Stimulated activated CD8-positive, alpha-beta memory T cell treated with anti-CD3 and anti-CD28 coated beads, Interleukin-12 subunit alpha, Interleukin-12 subunit beta, amount 100 ng/mL, for 24 hours (primary cell): ENCODE results near the gene GLCE.
"Not testable (repeated sequence)": the region's sequence is repeated elsewhere in the genome, so short reads cannot be mapped to it uniquely, and the experiment has no call there.

Source experiments
- DNase-seq: peaks from one replicate; pipeline ENCODE4 v3.0.0-alpha.2; 2020; ENCODE audit errors: extremely low read depth

The GLCE gene

GRCh38 chr15:69275074-69275670, 114.7 kb downstream of the GLCE start:
- no peak for DNase-seq

- no peak for DNase-seq
Measured at GRCh38 chr15:69275933-69276560, 115.6 kb downstream of the GLCE start.

- DNase-seq = no peak
Measured at GRCh38 chr15:69277316-69277715, 116.9 kb downstream of the GLCE start.

- no peak for DNase-seq
Measured at GRCh38 chr15:69279636-69280035, 119.2 kb downstream of the GLCE start.

- no peak for DNase-seq
Measured at GRCh38 chr15:69280783-69281182, 120.3 kb downstream of the GLCE start.

- no peak for DNase-seq
Measured at GRCh38 chr15:69282104-69282743, 121.8 kb downstream of the GLCE start.

- no peak for DNase-seq
Measured at GRCh38 chr15:69285834-69286233, 125.4 kb downstream of the GLCE start.

- DNase-seq = no peak
Measured at GRCh38 chr15:69288011-69288410, 127.6 kb downstream of the GLCE start.

GRCh38 chr15:69288531-69289341, 128.3 kb downstream of the GLCE start:
- no peak for DNase-seq

GRCh38 chr15:69289342-69290146, 129.1 kb downstream of the GLCE start:
- no peak for DNase-seq

GRCh38 chr15:69290346-69291164, 130.1 kb downstream of the GLCE start:
- no peak for DNase-seq

- not testable (repeated sequence) for DNase-seq
Measured at GRCh38 chr15:69291651-69292050, 131.2 kb downstream of the GLCE start.

GRCh38 chr15:69292826-69293420, 132.5 kb downstream of the GLCE start:
- DNase-seq = no peak

GRCh38 chr15:69293741-69294615, 133.5 kb downstream of the GLCE start:
- no peak for DNase-seq

- no peak for DNase-seq
Measured at GRCh38 chr15:69296606-69297005, 136.2 kb downstream of the GLCE start.

GRCh38 chr15:69297642-69298353, 137.4 kb downstream of the GLCE start:
- DNase-seq = no peak

GRCh38 chr15:69298354-69298696, 137.9 kb downstream of the GLCE start:
- DNase-seq = no peak

- DNase-seq = no peak
Measured at GRCh38 chr15:69298697-69299441, 138.4 kb downstream of the GLCE start, which contains the start of gene PAQR5. PAQR5 (plus strand) TSS chr15:69298912; CDS start chr15:69360081, 61,169 bp downstream.
